Brain microvascular endothelial cell (primary cell): ENCODE results near the gene ELMO1.

Experiments
- DNase-seq: peaks from one replicate; pipeline ENCODE4 v3.0.0-alpha.2; 2020
- H3K27ac ChIP-seq: fragments of 250-450 bp; sonication (Bioruptor Pico); 2 replicates; pipeline ENCODE4 v1.5.1; 2020; ENCODE audit warnings: mild to moderate bottlenecking, moderate library complexity
- H3K27me3 ChIP-seq: fragments of 250-450 bp; sonication (Bioruptor Pico); replicated peaks from 2 replicates; pipeline ENCODE4 v1.5.1; 2020; ENCODE audit warnings: mild to moderate bottlenecking
- H3K36me3 ChIP-seq: fragments of 250-450 bp; sonication (Bioruptor Pico); replicated peaks from 2 replicates; pipeline ENCODE4 v1.5.1; 2020; ENCODE audit warnings: mild to moderate bottlenecking
- H3K4me3 ChIP-seq: 2 replicates; pipeline ENCODE4 v1.5.1; 2011; ENCODE audit warnings: low read depth, mild to moderate bottlenecking, control low read depth, low read length, moderate library complexity
- in situ Hi-C: cut with HindIII; loops from 2 replicates; pipeline ENCODE4 v1.10.0; 2017; ENCODE audit warnings: low sequenced_read_pairs, low pct_ligation_motif_present
- TF ChIP-seq, protein P1 (sequence below): IDR thresholded peaks from 2 replicates; pipeline ENCODE4 v1.5.1; 2011; ENCODE audit warnings: low read depth, mild to moderate bottlenecking, moderate library complexity, low read length, control low read depth, inconsistent platforms; ENCODE audit errors: missing control alignments

Gene ELMO1

DNA sequence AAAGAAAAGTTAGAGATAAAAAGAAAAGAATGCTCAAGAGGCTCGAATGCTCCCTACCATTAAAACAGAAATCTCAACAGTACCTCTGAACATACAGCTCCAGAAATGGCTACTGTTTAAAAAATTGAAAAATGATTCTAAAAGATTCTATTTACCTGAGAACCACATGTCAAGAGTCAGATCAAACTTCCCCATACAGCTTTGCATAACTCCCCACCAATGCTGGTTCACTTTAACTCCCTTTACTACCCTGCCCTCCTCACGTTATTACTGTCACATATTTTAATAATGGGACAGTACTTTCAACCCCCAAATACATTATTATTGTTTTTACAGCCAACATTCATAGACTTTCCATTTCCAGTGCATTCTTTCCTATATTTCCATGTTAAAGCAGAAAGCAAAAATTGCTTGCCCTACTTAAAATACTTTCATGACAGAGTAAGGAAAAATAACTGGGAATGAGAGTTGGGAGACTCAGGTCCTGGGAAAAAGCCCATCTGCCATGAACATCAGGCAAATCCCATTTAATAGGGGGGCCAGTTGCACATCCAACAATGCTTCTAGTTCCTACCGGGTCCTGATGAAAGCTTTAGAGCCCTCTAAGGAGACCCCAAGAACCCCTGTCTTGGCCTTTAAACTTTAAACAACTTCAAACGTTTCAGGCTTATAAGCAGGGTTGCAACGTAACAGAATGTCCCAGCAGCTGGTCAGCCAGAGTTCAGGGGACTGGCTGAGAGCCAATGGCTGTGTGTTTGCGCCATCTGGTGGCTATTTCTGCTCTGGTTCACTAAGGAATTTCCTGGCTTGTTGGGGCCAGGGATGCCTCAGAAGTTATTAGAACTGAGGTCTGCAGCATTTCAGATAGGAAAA, 247.4 kb downstream of the ELMO1 start:
- in situ Hi-C loops, result no loop called here
- Histone ChIP-seq H3K4me3 (no peak overlapping the region), H3K27ac (no peak overlapping the region), H3K27me3 (no peaks in the 10 kb centered on the region), H3K36me3 (no peaks in the 10 kb centered on the region)
- DNase-seq, result peak; percentile 82
- TF ChIP-seq, protein P1, sequence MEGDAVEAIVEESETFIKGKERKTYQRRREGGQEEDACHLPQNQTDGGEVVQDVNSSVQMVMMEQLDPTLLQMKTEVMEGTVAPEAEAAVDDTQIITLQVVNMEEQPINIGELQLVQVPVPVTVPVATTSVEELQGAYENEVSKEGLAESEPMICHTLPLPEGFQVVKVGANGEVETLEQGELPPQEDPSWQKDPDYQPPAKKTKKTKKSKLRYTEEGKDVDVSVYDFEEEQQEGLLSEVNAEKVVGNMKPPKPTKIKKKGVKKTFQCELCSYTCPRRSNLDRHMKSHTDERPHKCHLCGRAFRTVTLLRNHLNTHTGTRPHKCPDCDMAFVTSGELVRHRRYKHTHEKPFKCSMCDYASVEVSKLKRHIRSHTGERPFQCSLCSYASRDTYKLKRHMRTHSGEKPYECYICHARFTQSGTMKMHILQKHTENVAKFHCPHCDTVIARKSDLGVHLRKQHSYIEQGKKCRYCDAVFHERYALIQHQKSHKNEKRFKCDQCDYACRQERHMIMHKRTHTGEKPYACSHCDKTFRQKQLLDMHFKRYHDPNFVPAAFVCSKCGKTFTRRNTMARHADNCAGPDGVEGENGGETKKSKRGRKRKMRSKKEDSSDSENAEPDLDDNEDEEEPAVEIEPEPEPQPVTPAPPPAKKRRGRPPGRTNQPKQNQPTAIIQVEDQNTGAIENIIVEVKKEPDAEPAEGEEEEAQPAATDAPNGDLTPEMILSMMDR, result peak; percentile 91

DNA sequence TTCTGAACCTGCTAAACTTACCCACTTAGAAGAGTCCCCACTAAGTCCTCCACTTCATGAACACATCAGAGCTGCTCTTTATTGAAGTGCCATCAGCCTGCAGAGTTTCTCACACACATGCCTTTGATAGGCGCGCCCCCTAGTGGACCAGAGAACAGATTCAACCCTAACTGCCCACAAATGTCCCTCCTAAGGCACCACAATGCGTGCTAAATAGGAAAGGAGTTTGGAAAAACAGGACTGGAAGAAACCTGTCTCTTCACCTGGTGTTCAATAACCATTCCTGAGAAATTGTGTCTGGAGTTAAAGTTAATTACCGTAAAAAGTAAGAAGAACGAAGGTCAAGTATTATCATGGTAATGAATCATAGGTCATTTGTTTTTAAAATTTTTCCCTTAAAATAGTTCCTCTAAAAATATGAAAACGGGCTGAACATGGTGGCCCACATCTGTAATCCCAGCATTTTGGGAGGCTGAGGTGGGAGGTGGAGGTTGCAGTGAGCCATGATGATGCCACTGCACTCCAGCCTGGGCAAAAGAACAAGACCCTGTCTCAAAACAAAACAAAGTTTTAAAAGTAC, 249.7 kb downstream of the ELMO1 start:
- H3K27me3 ChIP-seq, result no peaks in the 10 kb centered on the region
- no peak overlapping the region for H3K27ac ChIP-seq
- H3K36me3 ChIP-seq, result no peaks in the 10 kb centered on the region
- TF ChIP-seq, protein P1, result peak; percentile 97
- H3K4me3 ChIP-seq, result no peak overlapping the region
- peak; percentile 76 for DNase-seq
- in situ Hi-C loops, result no loop called here

DNA sequence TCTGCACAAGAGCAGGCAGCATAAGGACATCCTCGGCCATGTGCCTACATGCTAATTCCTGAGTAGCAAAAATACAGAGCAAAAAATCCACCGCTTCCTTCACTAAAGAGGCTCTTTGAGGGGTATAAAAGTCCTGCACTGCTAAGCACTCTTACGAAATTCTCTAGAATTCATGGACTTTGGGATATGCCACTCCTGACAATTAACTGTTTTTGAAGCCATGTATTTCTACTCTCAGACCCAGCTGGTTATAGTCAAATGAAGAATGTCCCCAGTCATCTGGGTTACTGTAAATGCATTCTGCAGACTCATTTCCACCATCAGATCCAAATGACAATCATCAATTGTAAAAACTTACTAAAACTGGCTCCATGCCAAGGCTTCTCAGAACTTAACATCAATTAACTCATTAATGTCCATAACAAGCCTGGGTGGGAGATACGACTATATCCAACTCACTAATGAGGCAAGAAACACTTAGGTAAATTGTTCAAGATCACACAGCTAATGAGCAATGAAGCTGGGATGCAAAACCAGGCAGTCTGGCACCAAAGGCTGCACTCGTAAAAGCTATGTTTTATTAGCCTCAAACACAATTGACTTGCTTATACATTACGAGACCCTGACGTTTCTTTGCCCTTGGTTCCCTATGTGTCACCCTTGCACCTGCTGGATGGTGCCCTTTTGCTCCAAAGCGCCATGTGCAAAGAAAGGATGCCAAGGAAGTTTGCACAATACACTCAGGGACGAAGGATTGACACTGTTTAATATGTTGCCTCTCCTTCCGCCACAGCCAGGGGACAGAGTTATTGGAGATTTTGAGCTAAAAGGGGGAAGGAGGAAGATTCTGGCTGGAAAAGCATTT, 250.4 kb downstream of the ELMO1 start:
- no peaks in the 10 kb centered on the region for H3K36me3 ChIP-seq
- H3K27ac ChIP-seq, result no peak overlapping the region
- H3K4me3 ChIP-seq, result no peak overlapping the region
- DNase-seq, result no peak
- H3K27me3 ChIP-seq, result no peaks in the 10 kb centered on the region
- TF ChIP-seq, protein P1, result no peak
- in situ Hi-C loops, result no loop called here

DNA sequence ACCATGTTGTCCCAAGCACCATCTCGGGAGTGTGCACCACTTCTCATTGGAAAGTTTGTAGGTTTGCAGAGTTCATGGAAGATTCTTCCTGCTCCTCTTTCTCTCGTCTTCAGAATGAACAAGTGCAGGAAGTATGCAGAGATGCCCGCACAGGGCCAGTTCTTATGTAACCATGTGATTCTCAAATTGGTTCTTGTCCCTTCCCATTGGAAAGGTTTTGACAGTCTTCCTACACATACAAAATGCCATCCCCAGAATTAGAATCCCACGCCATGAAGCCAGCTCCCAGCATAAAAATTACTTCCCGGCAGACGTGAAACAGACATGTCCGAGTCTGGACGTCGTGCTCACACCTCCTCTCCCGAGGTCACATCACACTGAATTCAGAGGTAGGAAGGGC, 251.6 kb downstream of the ELMO1 start:
- no peaks in the 10 kb centered on the region for H3K36me3 ChIP-seq
- no peak for DNase-seq
- H3K4me3 ChIP-seq, result no peak overlapping the region
- H3K27ac ChIP-seq, result no peak overlapping the region
- TF ChIP-seq, protein P1, result no peak
- H3K27me3 ChIP-seq, result no peaks in the 10 kb centered on the region
- in situ Hi-C loops, result no loop called here

DNA sequence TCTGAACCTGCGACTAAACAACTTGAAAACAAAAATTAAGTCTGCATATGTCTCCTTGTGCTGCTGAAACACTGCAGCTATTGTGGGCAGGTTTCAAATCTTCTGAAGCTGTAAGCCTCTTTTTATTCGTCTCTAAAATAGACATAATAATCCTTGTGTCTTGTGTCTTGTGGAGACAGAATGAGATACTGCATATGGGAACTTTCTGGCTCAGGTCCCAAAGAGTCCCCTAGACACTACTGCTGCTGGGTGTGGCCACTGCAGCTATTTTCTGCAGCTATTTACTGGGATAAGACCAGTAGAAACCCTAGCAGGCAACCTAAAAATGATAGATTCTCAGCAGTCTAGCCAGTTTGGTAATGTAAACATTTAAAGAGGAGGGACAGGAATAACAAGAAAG, 252.0 kb downstream of the ELMO1 start:
- TF ChIP-seq, protein P1, result no peak
- H3K27me3 ChIP-seq, result no peaks in the 10 kb centered on the region
- no peaks in the 10 kb centered on the region for H3K36me3 ChIP-seq
- no peak overlapping the region for H3K27ac ChIP-seq
- no peak for DNase-seq
- H3K4me3 ChIP-seq, result no peak overlapping the region
- in situ Hi-C loops, result no loop called here
